Mesodermal cell (in vitro differentiated cells): ENCODE data around the gene SPATA32.

Experiments used
- H3K27ac ChIP-seq: 2 replicates; pipeline ENCODE4 v1.7.0; 2013; ENCODE audit warnings: mild to moderate bottlenecking, low read depth, low read length, moderate library complexity; ENCODE audit not compliant: severe bottlenecking
- H3K36me3 ChIP-seq: 2 replicates; pipeline ENCODE4 v1.7.1; 2013; ENCODE audit warnings: mild to moderate bottlenecking, low read length, moderate library complexity; ENCODE audit not compliant: control insufficient read depth, insufficient read depth
- H3K4me1 ChIP-seq: one replicate; pipeline ENCODE4 v1.7.1; 2013; ENCODE audit warnings: mild to moderate bottlenecking, low read length; ENCODE audit not compliant: insufficient read depth, control insufficient read depth, poor library complexity, severe bottlenecking
- H3K4me3 ChIP-seq: 2 replicates; pipeline ENCODE4 v1.7.0; 2013; ENCODE audit warnings: low read length, control low read depth, mild to moderate bottlenecking; ENCODE audit not compliant: insufficient read depth, poor library complexity, severe bottlenecking; ENCODE audit errors: extremely low read depth
- H3K9me3 ChIP-seq: 2 replicates; pipeline ENCODE4 v1.7.1; 2013; ENCODE audit warnings: mild to moderate bottlenecking, low read length, moderate library complexity; ENCODE audit not compliant: control insufficient read depth
- WGBS, 2 experiments: methylation state at CpG; one replicate each; pipeline ENCODE4 v1.1.5; 2013; ENCODE audit warnings: missing lambda C conversion rate in 2 of 2; ENCODE audit not compliant: insufficient coverage in 2 of 2; 5-methylcytosine and 5-hydroxymethylcytosine counted together

The SPATA32 gene

DNA sequence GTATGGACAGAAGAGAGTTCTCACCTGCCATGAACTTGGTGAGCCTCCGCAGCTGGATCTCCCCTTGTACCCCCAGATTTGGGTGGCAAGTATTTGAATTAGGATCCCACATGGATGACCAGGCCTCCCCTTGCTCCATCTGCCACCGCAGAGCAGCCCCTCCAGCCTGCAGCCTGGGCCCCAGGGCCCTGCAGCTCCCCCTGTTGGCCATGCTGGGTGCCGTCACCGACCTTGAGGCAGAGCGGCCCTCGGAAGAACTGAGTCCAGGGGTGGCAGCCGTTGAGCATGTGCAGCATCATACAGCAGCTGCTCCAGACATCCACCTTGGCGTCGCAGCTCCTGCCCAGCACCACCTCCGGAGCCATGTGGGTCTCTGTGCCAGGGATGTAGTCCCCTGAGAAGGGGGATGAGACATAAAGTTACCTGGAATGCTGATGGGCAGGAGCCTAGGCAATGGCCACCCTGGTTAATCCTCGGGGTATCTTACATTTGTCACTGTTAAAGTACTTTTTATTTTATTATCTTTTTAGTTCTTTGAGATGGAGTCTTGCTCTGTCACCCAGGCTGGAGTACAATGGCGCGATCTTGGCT lies 9.0 kb upstream of the SPATA32 start:
- Histone ChIP-seq H3K36me3 (peaks cover 85% of the 10 kb centered on the region), H3K4me1 (peaks cover 3% of the 10 kb centered on the region), H3K4me3 (no peak overlapping the region), H3K27ac (no peak overlapping the region), H3K9me3 (no peaks in the 10 kb centered on the region)
- 77 to 90% methylated on average over 10 to 11 of the region's 13 CpGs for WGBS, 2 experiments

DNA sequence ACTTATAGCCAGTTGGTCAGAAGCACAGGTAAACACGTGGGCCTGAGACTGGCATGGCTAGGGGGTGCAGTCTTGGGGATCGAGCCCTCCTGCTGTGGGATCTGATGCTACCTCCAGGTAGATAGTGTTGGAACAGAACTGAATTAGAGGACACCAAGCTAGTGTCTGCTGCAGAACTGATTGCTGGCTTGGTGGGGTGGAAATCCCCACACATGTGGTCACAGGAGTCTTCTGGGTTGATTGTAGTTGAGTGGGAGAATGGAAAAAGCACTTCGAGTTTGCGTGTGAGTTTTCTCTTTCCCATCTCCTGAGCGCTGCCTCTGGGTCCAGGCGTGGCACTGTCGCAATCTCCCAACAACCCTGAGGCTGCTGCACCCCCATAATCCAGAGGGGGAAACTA lies 8.0 kb upstream of the SPATA32 start:
- peaks cover 3% of the 10 kb centered on the region for H3K4me1 ChIP-seq
- WGBS, 2 experiments: 95 to 98% methylated on average over 6 of the region's 7 CpGs
- H3K36me3 ChIP-seq: peaks cover 88% of the 10 kb centered on the region

DNA sequence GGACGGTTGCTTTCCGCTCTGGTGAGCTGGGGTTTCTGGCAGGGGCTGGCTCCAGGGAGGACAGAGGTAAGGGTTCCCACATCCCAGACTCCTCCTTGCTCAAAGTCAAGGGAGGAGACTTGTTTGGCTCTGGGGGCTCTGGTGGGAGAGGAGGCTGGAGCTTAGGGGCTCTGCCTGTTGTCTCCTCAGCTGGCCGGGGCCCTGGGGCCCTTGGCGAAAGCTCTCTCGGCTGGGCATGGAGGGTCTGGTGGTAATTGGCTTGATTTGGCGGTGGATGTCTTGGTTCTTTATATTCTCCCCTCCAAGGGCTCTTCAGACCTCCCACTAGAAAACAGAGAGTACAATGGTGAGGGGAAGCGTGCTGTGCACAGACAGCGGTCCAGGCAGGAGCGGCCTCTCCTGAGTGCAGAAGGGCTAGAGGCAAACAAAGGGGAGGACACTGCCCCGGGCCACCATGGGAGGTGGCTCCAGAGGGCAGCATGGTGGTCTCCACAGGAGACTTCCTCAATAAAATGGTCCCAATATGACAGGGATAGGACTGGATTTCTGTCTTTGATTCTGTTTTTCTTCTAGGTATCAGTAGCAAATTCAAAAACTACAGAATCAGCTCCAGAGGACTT lies 5.7 kb upstream of the SPATA32 start:
- Histone ChIP-seq H3K27ac (no peak overlapping the region), H3K9me3 (no peaks in the 10 kb centered on the region), H3K4me1 (no peaks in the 10 kb centered on the region), H3K36me3 (peaks cover 82% of the 10 kb centered on the region), H3K4me3 (no peak overlapping the region)
- 97 to 100% methylated on average over 4 to 6 of the region's 10 CpGs for WGBS, 2 experiments

More for the DNA sequence above, 8.0 kb upstream of the SPATA32 start:
- Histone ChIP-seq H3K4me3 (no peak overlapping the region), H3K9me3 (no peaks in the 10 kb centered on the region), H3K27ac (no peak overlapping the region)

- H3K36me3 ChIP-seq: peaks cover 78% of the 10 kb centered on the region
- H3K4me3 ChIP-seq: no peak overlapping the region
- no peak overlapping the region for H3K27ac ChIP-seq
- no peaks in the 10 kb centered on the region for H3K9me3 ChIP-seq
- 96 to 98% methylated on average over 12 to 13 of the region's 13 CpGs for WGBS, 2 experiments
- H3K4me1 ChIP-seq: peaks cover 9% of the 10 kb centered on the region
These were observed 4.6 kb upstream of the SPATA32 start for GRCh38 chr17:45266372-45266926.

DNA sequence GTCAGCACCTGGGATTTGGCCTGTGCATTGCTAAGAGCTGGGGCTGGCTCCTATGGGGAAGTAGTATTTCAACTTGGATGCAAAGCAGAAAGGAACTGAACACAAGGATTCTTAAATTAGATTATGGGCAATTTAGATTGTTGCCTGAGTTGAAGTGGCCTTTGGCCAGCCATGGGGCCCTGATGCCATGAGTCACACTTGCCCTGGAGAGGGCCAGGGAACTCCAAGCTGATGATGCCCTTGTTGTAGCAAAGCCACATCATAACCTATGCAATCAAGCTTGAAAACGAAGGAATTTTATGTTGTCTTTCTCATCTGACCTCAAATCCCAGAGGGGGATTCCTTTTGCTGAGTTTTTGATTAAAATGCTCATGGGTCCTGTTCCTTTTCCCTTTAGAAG lies 3.9 kb upstream of the SPATA32 start:
- Histone ChIP-seq H3K4me3 (no peak overlapping the region), H3K9me3 (no peaks in the 10 kb centered on the region), H3K27ac (no peak overlapping the region), H3K4me1 (peaks cover 9% of the 10 kb centered on the region), H3K36me3 (peaks cover 71% of the 10 kb centered on the region)
- 89% methylated on average over 1 of the region's 1 CpG; no CpG with 5 or more reads in 1 of the 2 experiments for WGBS, 2 experiments

- Histone ChIP-seq H3K27ac (no peak overlapping the region), H3K36me3 (peaks cover 63% of the 10 kb centered on the region), H3K4me3 (no peak overlapping the region), H3K9me3 (no peaks in the 10 kb centered on the region), H3K4me1 (peaks cover 9% of the 10 kb centered on the region)
- WGBS, 2 experiments: 86 to 91% methylated on average over 8 of the region's 8 CpGs
These were observed 3.1 kb upstream of the SPATA32 start for GRCh38 chr17:45264988-45265387.

- Histone ChIP-seq H3K27ac (no peak overlapping the region), H3K36me3 (peaks cover 58% of the 10 kb centered on the region), H3K9me3 (no peaks in the 10 kb centered on the region), H3K4me1 (peaks cover 9% of the 10 kb centered on the region), H3K4me3 (no peak overlapping the region)
- WGBS, 2 experiments: 92 to 95% methylated on average over 12 to 14 of the region's 14 CpGs
These were observed 2.5 kb upstream of the SPATA32 start for GRCh38 chr17:45264430-45264829.

GRCh38 chr17:45263477-45263860 lies 1.6 kb upstream of the SPATA32 start:
- Histone ChIP-seq H3K4me3 (no peak overlapping the region), H3K4me1 (peaks cover 9% of the 10 kb centered on the region), H3K27ac (no peak overlapping the region), H3K36me3 (peaks cover 49% of the 10 kb centered on the region), H3K9me3 (no peaks in the 10 kb centered on the region)
- 91 to 96% methylated on average over 6 of the region's 7 CpGs for whole genome bisulfite sequencing, 2 experiments

GRCh38 chr17:45262516-45263476 lies 902 bp upstream of the SPATA32 start:
- H3K27ac ChIP-seq: no peak overlapping the region
- H3K4me1 ChIP-seq: peaks cover 9% of the 10 kb centered on the region
- no peaks in the 10 kb centered on the region for H3K9me3 ChIP-seq
- 77 to 82% methylated on average over 13 to 16 of the region's 18 CpGs for WGBS, 2 experiments
- peaks cover 42% of the 10 kb centered on the region for H3K36me3 ChIP-seq
- H3K4me3 ChIP-seq: no peak overlapping the region

DNA sequence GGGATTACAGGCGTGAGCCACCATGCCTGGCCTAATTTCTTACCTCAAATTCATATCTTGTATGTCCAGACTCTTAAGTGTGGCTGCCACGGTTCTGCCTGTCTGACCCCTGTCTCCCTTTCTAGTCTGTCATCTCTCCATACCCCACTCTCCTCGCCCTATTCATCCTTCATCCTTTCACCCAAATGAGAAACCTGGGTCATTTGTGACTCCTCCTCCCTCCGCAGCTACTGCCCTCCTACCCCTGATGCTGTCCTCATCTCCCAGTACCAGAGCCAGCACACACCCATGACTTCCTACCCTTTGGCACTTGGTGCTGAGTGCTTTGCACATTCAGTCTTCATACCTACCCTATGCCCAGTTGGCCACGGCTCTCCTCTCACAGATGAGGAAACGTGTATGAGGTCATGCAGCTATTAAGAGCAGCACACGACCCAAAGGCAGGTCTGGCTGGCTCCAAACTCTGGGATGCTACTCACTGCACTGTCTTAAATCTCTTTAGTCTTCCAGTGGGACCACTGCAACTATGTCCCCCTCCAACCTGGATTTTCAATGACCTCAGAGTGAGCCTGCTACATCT lies 1.6 kb downstream of the SPATA32 start:
- H3K4me1 ChIP-seq: peaks cover 9% of the 10 kb centered on the region
- no peak overlapping the region for H3K4me3 ChIP-seq
- no peak overlapping the region for H3K27ac ChIP-seq
- H3K36me3 ChIP-seq: peaks cover 20% of the 10 kb centered on the region
- no peaks in the 10 kb centered on the region for H3K9me3 ChIP-seq
- WGBS, 2 experiments: 91 to 95% methylated on average over 7 of the region's 7 CpGs
